ENCODE data around the gene SDC1.

The SDC1 gene

DNA sequence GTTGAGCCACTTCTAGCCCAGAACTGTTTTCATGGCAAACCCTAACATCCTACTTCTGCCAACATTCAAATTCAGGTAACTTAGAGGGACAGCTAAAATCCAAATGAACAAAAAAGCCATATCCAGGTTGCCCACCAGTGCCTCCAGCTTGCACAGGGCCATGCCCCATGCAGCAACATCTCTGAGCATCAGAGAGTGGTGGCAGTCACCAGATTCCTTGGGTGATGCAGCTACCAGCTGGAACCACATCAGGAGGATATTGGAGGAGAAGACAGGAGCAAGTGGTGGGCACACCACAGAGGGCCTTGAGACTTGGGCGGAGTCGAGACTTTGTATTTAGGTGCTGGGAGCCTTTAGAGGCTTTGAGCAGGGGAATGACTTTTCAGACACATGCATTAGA, 50.5 kb downstream of the SDC1 start:
- TF ChIP-seq CTCF (conservative IDR thresholded peaks at IDR 0.05; ENCODE audit: control insufficient read depth, insufficient read depth, low read depth, low read length): no peak
- H3K4me3 ChIP-seq (ENCODE audit: control insufficient read depth, low read depth, low read length): no peak overlapping the region
- no peak for DNase-seq (ENCODE audit: low read depth)

GRCh38 chr2:20173496-20174402, 51.2 kb downstream of the SDC1 start:
- no peak overlapping the region for H3K4me3 ChIP-seq (ENCODE audit: control insufficient read depth, low read depth, low read length)
- TF ChIP-seq CTCF (conservative IDR thresholded peaks at IDR 0.05; ENCODE audit: control insufficient read depth, insufficient read depth, low read depth, low read length): no peak

DNA sequence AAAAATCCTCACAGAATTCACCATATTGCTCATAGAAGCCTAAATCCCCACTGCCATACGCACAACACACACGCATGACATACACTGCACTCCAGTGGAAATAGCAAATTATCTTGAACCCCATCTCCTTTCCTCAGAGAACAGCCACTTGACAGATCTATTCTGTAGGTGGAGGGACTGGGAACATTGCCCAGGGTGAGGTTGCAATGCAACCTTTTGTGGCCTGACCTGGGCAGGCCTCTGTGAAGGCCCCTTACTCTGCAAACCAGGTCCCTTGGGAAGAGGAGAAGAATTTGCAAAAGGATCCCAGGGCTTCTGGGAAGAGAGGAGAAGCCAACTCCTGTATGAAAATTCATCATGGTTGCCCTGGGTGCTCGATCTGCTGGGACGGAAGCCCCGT, 51.9 kb downstream of the SDC1 start:
- TF ChIP-seq CTCF (conservative IDR thresholded peaks at IDR 0.05; ENCODE audit: control insufficient read depth, insufficient read depth, low read depth, low read length): no peak
- no peak for DNase-seq (ENCODE audit: low read depth)
- H3K4me3 ChIP-seq (ENCODE audit: control insufficient read depth, low read depth, low read length): no peak overlapping the region

More at GRCh38 chr2:20173496-20174402, 51.2 kb downstream of the SDC1 start:
- DNase-seq (ENCODE audit: low read depth): no peak

GRCh38 chr2:20172273-20173055, 52.5 kb downstream of the SDC1 start:
- no peak for DNase-seq (ENCODE audit: low read depth)
- TF ChIP-seq CTCF (conservative IDR thresholded peaks at IDR 0.05; ENCODE audit: control insufficient read depth, insufficient read depth, low read depth, low read length): no peak
- no peak overlapping the region for H3K4me3 ChIP-seq (ENCODE audit: control insufficient read depth, low read depth, low read length)

- DNase-seq (ENCODE audit: low read depth): no peak
- no peak for TF ChIP-seq CTCF (conservative IDR thresholded peaks at IDR 0.05; ENCODE audit: control insufficient read depth, insufficient read depth, low read depth, low read length)
Measured at GRCh38 chr2:20171445-20171977, 53.4 kb downstream of the SDC1 start.

GRCh38 chr2:20170704-20171250, 54.2 kb downstream of the SDC1 start:
- no peak for TF ChIP-seq CTCF (conservative IDR thresholded peaks at IDR 0.05; ENCODE audit: control insufficient read depth, insufficient read depth, low read depth, low read length)
- no peak overlapping the region for H3K4me3 ChIP-seq (ENCODE audit: control insufficient read depth, low read depth, low read length)
- no peak for DNase-seq (ENCODE audit: low read depth)

More at GRCh38 chr2:20171445-20171977, 53.4 kb downstream of the SDC1 start:
- H3K4me3 ChIP-seq (ENCODE audit: control insufficient read depth, low read depth, low read length): no peak overlapping the region

All from fibroblast of mammary gland (primary cell).